CD4-positive, alpha-beta T cell (primary cell): ENCODE data around the gene EPHX1. TPM values are rescaled to one million over a fixed set of nuclear protein-coding genes. Genes with fewer than 3 reads are reported as not detected.

ENCODE experiments used
- ATAC-seq: fragments of 200-7000 bp; cut with Tn5 transposase; one replicate; pipeline ENCODE4 v1.10.0; 2022; ENCODE audit warnings: mild to moderate bottlenecking; ENCODE audit not compliant: poor library complexity
- CTCF ChIA-PET: fragments of 350-600 bp; sonication (Branson Sonifier 250); formaldehyde crosslinking; loops from one replicate; lab custom pipeline; 2021; ENCODE audit warnings: antibody characterized with exemption, inconsistent platforms; lab: Charles Lee
- POLR2A ChIA-PET: fragments of 350-600 bp; sonication (Branson Sonifier 250); formaldehyde crosslinking; loops from one replicate; lab custom pipeline; 2021; ENCODE audit warnings: antibody characterized with exemption, inconsistent platforms; lab: Charles Lee
- DNase-seq, 14 experiments: peaks; one replicate each; pipeline ENCODE4 v3.0.0-alpha.2; 2013 to 2020; ENCODE audit warnings: mixed read lengths in 2 of 14
- H3K27ac ChIP-seq, 2 donors: one replicate each; pipeline versions ENCODE4 v1.5.1 to v1.7.0; 2013; ENCODE audit warnings: low read length in 2 of 2, low read depth in 1 of 2, mild to moderate bottlenecking in 1 of 2
- H3K27me3 ChIP-seq, 2 experiments: 1 replicate in 1 of 2; 2 replicates in 1 of 2; pipeline versions ENCODE4 v1.6.1 to v1.7.0; 2013; ENCODE audit warnings: low read length in 2 of 2, control low read depth in 1 of 2, mild to moderate bottlenecking in 1 of 2, moderate library complexity in 1 of 2; ENCODE audit not compliant: insufficient read depth in 2 of 2, control insufficient read depth in 1 of 2
- H3K36me3 ChIP-seq: one replicate; pipeline ENCODE4 v1.6.1; 2013; ENCODE audit warnings: low read length, control low read depth; ENCODE audit not compliant: insufficient read depth
- H3K4me1 ChIP-seq: one replicate; pipeline ENCODE4 v1.6.1; 2013; ENCODE audit warnings: low read length, control low read depth; ENCODE audit not compliant: insufficient read depth
- H3K4me3 ChIP-seq: one replicate; pipeline ENCODE4 v1.5.1; 2013; ENCODE audit warnings: mild to moderate bottlenecking, low read length, moderate library complexity
- H3K9me3 ChIP-seq, 2 experiments: 1 replicate in 1 of 2; 2 replicates in 1 of 2; pipeline versions ENCODE4 v1.6.1 to v1.7.0; 2013; ENCODE audit warnings: low read length in 2 of 2, mild to moderate bottlenecking in 2 of 2, control low read depth in 1 of 2, moderate library complexity in 1 of 2; ENCODE audit not compliant: control insufficient read depth in 1 of 2, insufficient read depth in 1 of 2
- H3K27ac Mint-ChIP-seq: one replicate; pipeline ENCODE4 v1.8.0; 2020; ENCODE audit warnings: mixed read lengths
- H3K27me3 Mint-ChIP-seq: one replicate; pipeline ENCODE4 v1.8.0; 2021; ENCODE audit warnings: mixed read lengths
- H3K36me3 Mint-ChIP-seq: one replicate; pipeline ENCODE4 v1.8.0; 2021; ENCODE audit warnings: low read depth, mixed read lengths
- H3K4me1 Mint-ChIP-seq: one replicate; pipeline ENCODE4 v1.8.0; 2021; ENCODE audit warnings: low read depth, mixed read lengths
- H3K4me3 Mint-ChIP-seq: one replicate; pipeline ENCODE4 v1.8.0; 2020; ENCODE audit warnings: mild to moderate bottlenecking, mixed read lengths
- H3K9me3 Mint-ChIP-seq: one replicate; pipeline ENCODE4 v1.8.0; 2020; ENCODE audit warnings: mixed read lengths
- CTCF ChIP-seq: fragments of 200-600 bp; IDR thresholded peaks from one replicate; pipeline ENCODE4 v1.8.0; 2022; ENCODE audit warnings: antibody characterized with exemption, mild to moderate bottlenecking
- intact Hi-C, 2 experiments: fragments of 100-400 bp; cut with DNase I in 1 of 2; cut with micrococcal nuclease in 1 of 2; formaldehyde crosslinking; loops; one replicate each; pipeline versions ENCODE4 v1.15.1 to v1.9.0; 2023 to 2025; cut with DNase I, micrococcal nuclease
- total RNA-seq, 174 experiments: library from RNA in 2 of 174; stranded (reverse) in 2 of 174; gene quantifications; one replicate each; pipeline ENCODE4 v1.2.3 and lab custom pipeline; 2021 to 2026

EPHX1 gene
- total RNA-seq, 2 experiments from 2014 or later, result 0.34 to 0.47 TPM

GRCh38 chr1:225875044-225875815, 65.3 kb downstream of the EPHX1 start:
- Mint-ChIP-seq H3K4me3 (no peak overlapping the region), H3K4me1 (peaks cover 84% of the 10 kb centered on the region), H3K27me3 (no peaks in the 10 kb centered on the region), H3K27ac (peak overlapping the region; percentile 86), H3K9me3 (no peaks in the 10 kb centered on the region), H3K36me3 (peaks cover 99% of the 10 kb centered on the region)
- no peak for TF ChIP-seq CTCF
- ATAC-seq, result no peak
- intact Hi-C loops, result no loop called here
- Histone ChIP-seq H3K27ac (peak overlapping the region in 1 of 2 donors; percentile 18), H3K36me3 (peaks cover 92% of the 10 kb centered on the region), H3K4me3 (no peak overlapping the region), H3K9me3 (no peaks in the 10 kb centered on the region), H3K4me1 (peaks cover 87% of the 10 kb centered on the region), H3K27me3 (no peaks in the 10 kb centered on the region)
- ChIA-PET POLR2A (interaction anchor here (0.6 to 13.0 kb wide), 7 partner anchors 20 to 187 kb away, joined by 3 to 427 read pairs (median 4); partner anchors contain the start of gene PYCR2), CTCF (interaction anchor here (0.7 kb wide), 1 partner anchor 384 kb away, joined by 4 read pairs; no protein-coding TSS in a partner anchor)
- DNase-seq, result peak in 1 of 14 experiments; percentile 37

- intact Hi-C loops, result no loop called here
- H3K36me3 ChIP-seq, result peaks cover 75% of the 10 kb centered on the region
- no peak for DNase-seq
- Mint-ChIP-seq H3K27me3 (no peaks in the 10 kb centered on the region), H3K27ac (peak overlapping the region; percentile 86), H3K36me3 (peaks cover 98% of the 10 kb centered on the region), H3K4me3 (peak overlapping the region; percentile 86), H3K4me1 (peaks cover 80% of the 10 kb centered on the region), H3K9me3 (no peaks in the 10 kb centered on the region)
- H3K27me3 ChIP-seq, result no peaks in the 10 kb centered on the region
- ChIA-PET CTCF (interaction anchor here (2.1 kb wide), 1 partner anchor 34 kb away, joined by 10 read pairs; no protein-coding TSS in a partner anchor), POLR2A (interaction anchor here (0.9 to 13.0 kb wide), 4 partner anchors 19 to 47 kb away, joined by 3 to 427 read pairs (median 6); partner anchors contain the start of gene PYCR2)
- H3K27ac ChIP-seq, result peak overlapping the region in 1 of 2 donors; percentile 5
- H3K4me3 ChIP-seq, result no peak overlapping the region
- peaks cover 91% of the 10 kb centered on the region for H3K4me1 ChIP-seq
- no peak for ATAC-seq
- no peak for TF ChIP-seq CTCF
- H3K9me3 ChIP-seq, result no peaks in the 10 kb centered on the region
Measured at GRCh38 chr1:225876900-225877510, 67.1 kb downstream of the EPHX1 start.

GRCh38 chr1:225877580-225877979, 67.7 kb downstream of the EPHX1 start:
- H3K36me3 ChIP-seq, result peaks cover 69% of the 10 kb centered on the region
- no peaks in the 10 kb centered on the region for H3K9me3 Mint-ChIP-seq
- no peaks in the 10 kb centered on the region for H3K27me3 ChIP-seq
- peak overlapping the region in 1 of 2 donors; percentile 27 for H3K27ac ChIP-seq
- DNase-seq (peak in 3 of 14 experiments; percentile 57 to 62 (median 61)), ATAC-seq (no peak)
- intact Hi-C loops, result no loop called here
- H3K4me1 ChIP-seq, result peaks cover 89% of the 10 kb centered on the region
- TF ChIP-seq CTCF, result no peak
- peaks cover 92% of the 10 kb centered on the region for H3K36me3 Mint-ChIP-seq
- peak overlapping the region; percentile 86 for H3K4me3 Mint-ChIP-seq
- ChIA-PET POLR2A (interaction anchor here (0.6 to 13.0 kb wide), 6 partner anchors 19 to 465 kb away, joined by 4 to 427 read pairs (median 7); partner anchors contain the start of genes PYCR2 and SRP9), CTCF (interaction anchor here (0.8 to 2.1 kb wide), 2 partner anchors 20 to 34 kb away, joined by 3 to 10 read pairs; no protein-coding TSS in a partner anchor)
- H3K27me3 Mint-ChIP-seq, result no peaks in the 10 kb centered on the region
- H3K4me3 ChIP-seq, result no peak overlapping the region
- H3K27ac Mint-ChIP-seq, result peak overlapping the region; percentile 86
- no peaks in the 10 kb centered on the region for H3K9me3 ChIP-seq
- peaks cover 76% of the 10 kb centered on the region for H3K4me1 Mint-ChIP-seq
